ENCODE results near the gene C2orf92.

C2orf92 gene

DNA sequence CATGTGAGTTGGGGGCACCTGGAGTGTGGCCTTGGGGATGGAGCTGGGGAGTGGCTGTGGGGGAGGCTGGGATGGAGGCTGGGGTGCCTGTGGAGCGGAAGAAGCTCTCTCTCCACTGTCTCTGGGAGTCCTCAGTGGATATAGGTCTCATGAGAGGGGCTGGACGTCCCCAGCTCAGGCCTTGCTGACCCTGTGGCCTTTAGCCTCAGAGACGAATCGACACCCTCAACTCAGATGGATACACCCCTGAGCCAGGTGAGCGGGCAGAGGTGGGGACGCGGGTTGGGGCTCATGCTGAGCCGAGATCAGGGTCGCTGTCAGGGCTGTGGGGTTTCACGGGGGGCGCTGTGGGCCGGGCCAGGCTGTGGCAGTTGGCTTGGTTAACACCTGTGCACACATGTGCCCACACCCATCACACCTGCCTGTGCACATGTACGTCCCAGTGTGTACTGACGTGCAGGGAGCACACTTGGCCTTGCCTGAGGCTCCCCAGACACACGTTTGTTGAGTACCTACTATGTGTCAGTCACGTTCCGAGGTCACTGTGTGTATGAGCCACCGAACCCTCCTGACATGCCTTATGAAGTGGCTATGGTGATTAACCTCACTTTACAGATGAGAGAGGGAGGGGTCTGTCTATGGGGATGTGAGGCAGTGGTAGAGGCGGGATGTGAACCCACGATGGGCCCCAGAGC is 64.0 kb downstream of the C2orf92 start:
- TF ChIP-seq, protein P1, sequence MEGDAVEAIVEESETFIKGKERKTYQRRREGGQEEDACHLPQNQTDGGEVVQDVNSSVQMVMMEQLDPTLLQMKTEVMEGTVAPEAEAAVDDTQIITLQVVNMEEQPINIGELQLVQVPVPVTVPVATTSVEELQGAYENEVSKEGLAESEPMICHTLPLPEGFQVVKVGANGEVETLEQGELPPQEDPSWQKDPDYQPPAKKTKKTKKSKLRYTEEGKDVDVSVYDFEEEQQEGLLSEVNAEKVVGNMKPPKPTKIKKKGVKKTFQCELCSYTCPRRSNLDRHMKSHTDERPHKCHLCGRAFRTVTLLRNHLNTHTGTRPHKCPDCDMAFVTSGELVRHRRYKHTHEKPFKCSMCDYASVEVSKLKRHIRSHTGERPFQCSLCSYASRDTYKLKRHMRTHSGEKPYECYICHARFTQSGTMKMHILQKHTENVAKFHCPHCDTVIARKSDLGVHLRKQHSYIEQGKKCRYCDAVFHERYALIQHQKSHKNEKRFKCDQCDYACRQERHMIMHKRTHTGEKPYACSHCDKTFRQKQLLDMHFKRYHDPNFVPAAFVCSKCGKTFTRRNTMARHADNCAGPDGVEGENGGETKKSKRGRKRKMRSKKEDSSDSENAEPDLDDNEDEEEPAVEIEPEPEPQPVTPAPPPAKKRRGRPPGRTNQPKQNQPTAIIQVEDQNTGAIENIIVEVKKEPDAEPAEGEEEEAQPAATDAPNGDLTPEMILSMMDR (IDR thresholded peaks at IDR 0.05; ENCODE audit: insufficient read depth, low read depth, low read length, missing control alignments) = no peak
- no peak for DNase-seq (ENCODE audit: low read depth)

DNA sequence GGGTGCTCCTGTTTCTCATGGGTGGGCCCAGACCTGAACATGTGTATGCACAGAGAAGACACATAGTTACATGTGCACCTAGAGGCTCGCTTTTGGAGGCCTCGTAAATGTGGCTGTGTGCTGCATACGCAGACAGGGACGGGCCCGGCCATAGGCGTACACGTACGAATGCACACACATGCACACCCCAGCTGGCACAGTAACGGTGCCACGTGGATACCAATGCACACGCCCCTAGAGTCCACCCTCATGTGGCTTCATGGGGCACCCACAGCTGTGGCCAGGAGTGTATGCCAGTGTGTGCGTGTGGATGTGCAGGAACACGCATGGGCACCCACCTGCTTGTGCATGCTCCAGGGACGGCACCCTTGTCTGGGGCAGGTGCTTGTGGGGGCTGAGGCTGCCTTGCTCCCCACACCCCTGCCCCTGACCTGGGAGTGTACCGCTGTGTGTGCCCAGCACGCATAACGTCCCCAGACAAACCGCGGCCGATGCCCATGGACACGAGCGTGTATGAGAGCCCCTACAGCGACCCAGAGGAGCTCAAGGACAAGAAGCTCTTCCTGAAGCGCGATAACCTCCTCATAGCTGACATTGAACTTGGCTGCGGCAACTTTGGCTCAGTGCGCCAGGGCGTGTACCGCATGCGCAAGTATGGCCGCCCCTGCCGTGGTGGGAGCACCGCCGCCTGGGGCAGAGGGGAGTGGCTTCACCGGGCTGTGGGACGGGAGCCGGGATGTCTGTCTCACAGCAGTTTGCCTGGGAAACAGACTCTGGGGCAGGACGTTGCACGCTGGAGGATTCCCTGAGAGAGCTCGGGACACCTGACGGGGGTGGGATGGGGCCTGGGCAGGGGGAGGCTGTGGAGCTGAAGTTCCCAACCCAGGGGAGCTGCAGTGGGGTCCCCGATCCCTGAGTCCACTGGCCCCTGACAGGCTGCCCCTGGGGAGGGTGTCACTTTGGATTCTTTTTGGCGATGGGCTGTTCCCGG is 64.8 kb downstream of the C2orf92 start:
- DNase-seq (ENCODE audit: low read depth) = no peak
- TF ChIP-seq, protein P1 (IDR thresholded peaks at IDR 0.05; ENCODE audit: insufficient read depth, low read depth, low read length, missing control alignments) = no peak
- H3K4me3 ChIP-seq (ENCODE audit: low read depth, low read length) = no peak overlapping the region

More for the DNA sequence above, 64.0 kb downstream of the C2orf92 start:
- no peak overlapping the region for H3K4me3 ChIP-seq (ENCODE audit: low read depth, low read length)

DNA sequence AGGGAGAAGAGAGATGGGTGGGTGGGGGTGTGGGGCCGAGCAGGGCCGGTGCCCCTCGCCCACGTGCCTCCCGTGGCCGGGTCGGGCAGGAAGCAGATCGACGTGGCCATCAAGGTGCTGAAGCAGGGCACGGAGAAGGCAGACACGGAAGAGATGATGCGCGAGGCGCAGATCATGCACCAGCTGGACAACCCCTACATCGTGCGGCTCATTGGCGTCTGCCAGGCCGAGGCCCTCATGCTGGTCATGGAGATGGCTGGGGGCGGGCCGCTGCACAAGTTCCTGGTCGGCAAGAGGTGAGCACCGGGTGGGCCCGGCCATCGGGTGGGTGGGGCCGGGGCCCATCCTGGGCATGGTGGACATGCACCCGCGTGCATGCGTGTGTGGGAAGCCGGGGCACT is 65.6 kb downstream of the C2orf92 start:
- no peak overlapping the region for H3K4me3 ChIP-seq (ENCODE audit: low read depth, low read length)
- no peak for DNase-seq (ENCODE audit: low read depth)
- TF ChIP-seq, protein P1 (IDR thresholded peaks at IDR 0.05; ENCODE audit: insufficient read depth, low read depth, low read length, missing control alignments) = no peak

DNA sequence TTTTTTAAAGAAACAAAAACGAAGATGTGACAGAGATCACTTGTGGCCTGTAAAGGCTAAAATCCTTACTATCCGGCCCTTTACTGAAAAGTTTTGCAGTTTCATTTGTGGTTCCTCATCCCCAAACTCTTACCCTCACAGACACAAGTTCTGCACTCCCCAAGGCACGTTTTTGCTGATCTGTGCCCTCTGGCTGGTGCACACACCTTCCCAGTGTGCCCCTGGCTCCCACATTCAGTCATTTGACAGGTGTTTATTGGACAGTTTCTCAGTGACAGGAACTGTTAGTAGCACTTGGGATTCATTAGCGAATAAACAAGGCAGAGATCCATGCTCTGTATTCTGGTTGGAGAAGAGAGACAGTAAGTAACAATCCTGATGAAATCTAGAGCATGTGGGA is 66.7 kb downstream of the C2orf92 start:
- no peak overlapping the region for H3K4me3 ChIP-seq (ENCODE audit: low read depth, low read length)
- TF ChIP-seq, protein P1 (IDR thresholded peaks at IDR 0.05; ENCODE audit: insufficient read depth, low read depth, low read length, missing control alignments) = no peak
- no peak for DNase-seq (ENCODE audit: low read depth)

DNA sequence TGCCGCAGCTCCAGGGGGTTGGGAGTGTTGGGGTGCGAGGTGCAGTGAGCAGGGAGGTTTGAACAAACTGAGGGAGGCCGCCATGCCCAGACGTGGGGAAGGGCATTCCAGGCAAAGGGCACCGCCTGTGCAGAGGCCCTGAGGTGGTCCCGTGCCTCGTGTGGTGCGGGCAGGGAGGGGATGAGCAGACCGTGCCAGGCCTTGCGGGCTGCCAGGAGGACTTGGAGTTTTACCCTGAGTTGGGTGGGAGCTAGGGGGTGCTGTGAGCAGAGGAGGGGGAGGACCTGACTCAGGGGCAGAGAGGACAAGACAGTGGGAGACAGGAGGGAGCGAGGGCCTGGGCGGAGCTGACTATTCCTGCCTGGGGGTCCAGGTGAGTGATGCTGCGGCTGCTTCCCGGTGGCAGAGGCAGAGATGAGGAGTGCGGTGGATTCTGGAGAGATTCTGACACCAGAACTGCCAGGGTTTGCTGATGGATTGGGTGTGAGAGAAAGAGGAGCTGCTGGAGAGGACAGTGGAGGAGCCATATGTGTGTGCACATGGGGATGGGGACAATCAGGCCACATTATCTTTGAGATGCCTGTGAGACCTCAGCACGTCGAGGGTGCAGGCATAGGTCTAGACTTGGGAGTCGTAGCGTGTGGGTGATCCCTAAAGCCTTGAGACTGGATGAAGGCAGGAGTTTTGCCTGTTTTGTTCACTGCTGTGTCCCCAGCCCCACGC is 67.3 kb downstream of the C2orf92 start:
- H3K4me3 ChIP-seq (ENCODE audit: low read depth, low read length) = no peak overlapping the region
- no peak for DNase-seq (ENCODE audit: low read depth)
- TF ChIP-seq, protein P1 (IDR thresholded peaks at IDR 0.05; ENCODE audit: insufficient read depth, low read depth, low read length, missing control alignments) = no peak

DNA sequence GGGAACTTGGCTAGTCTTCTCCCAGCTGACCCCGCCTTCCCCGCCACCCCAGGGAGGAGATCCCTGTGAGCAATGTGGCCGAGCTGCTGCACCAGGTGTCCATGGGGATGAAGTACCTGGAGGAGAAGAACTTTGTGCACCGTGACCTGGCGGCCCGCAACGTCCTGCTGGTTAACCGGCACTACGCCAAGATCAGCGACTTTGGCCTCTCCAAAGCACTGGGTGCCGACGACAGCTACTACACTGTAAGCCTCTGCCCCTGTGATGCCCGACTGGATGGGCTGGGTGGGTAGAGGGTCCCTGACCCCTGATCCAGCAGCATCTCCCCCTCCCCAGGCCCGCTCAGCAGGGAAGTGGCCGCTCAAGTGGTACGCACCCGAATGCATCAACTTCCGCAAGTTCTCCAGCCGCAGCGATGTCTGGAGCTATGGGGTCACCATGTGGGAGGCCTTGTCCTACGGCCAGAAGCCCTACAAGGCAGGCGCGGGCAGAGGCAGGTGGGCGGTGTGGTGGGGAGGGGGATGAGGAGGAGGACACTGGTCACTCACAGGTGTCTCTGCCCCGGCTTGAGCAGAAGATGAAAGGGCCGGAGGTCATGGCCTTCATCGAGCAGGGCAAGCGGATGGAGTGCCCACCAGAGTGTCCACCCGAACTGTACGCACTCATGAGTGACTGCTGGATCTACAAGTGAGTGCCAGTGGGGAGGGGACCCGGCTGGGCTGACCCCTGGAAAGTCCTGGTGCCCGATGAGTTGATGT is 68.1 kb downstream of the C2orf92 start:
- TF ChIP-seq, protein P1 (IDR thresholded peaks at IDR 0.05; ENCODE audit: insufficient read depth, low read depth, low read length, missing control alignments) = no peak
- no peak for DNase-seq (ENCODE audit: low read depth)
- H3K4me3 ChIP-seq (ENCODE audit: low read depth, low read length) = no peak overlapping the region

Measured in GM12865 (cell line).